IMR-90 (cell line): ENCODE data around the gene MFAP2. TPM values are rescaled to one million over a fixed set of nuclear protein-coding genes. Genes with fewer than 3 reads are reported as not detected.
A peak's percentile ranks its signal among the peaks of the same experiment; 100 is the strongest.

Source experiments
- ATAC-seq: fragments of 200-7000 bp; cut with Tn5 transposase; 2 replicates; pipeline ENCODE4 v1.9.1; 2020; ENCODE audit warnings: low read depth, mild to moderate bottlenecking, moderate library complexity
- BruUV-seq: library from RNA; stranded (reverse); fragments of 400-500 nt; replicated peaks from 2 replicates; lab custom pipeline; 2021; lab: Mats Ljungman, UMichigan
- CTCF ChIA-PET: fragments of 300-600 bp; formaldehyde crosslinking; extraction: SDS; loops from one replicate; lab custom pipeline; 2021; ENCODE audit warnings: antibody characterized with exemption; lab: Yijun Ruan, JAX
- POLR2A ChIA-PET: fragments of 300-600 bp; sonication (Branson Sonifier 250); formaldehyde crosslinking; loops from one replicate; lab custom pipeline; 2022; ENCODE audit warnings: antibody characterized with exemption; ENCODE audit not compliant: unreplicated experiment; lab: Charles Lee
- DNase-seq: peaks from one replicate; pipeline ENCODE4 v3.0.0; 2013
- H2AFZ ChIP-seq: replicated peaks from 2 replicates; pipeline ENCODE3; 2013; ENCODE audit warnings: low read length, mild to moderate bottlenecking; ENCODE audit not compliant: poor library complexity
- H2AK5ac ChIP-seq: 2 replicates; pipeline ENCODE4 v1.6.1; 2013; ENCODE audit warnings: low read depth, low read length, inconsistent platforms
- H2AK9ac ChIP-seq: replicated peaks from 2 replicates; pipeline ENCODE3; 2013; ENCODE audit warnings: mild to moderate bottlenecking, low read depth, low read length, moderate library complexity; ENCODE audit not compliant: poor library complexity
- H2BK120ac ChIP-seq: 2 replicates; pipeline ENCODE4 v1.6.1; 2013; ENCODE audit warnings: low read depth, low read length, inconsistent platforms
- H2BK15ac ChIP-seq: 3 replicates; pipeline ENCODE4 v1.6.1; 2013; ENCODE audit warnings: low read depth, low read length, inconsistent platforms
- H2BK20ac ChIP-seq: 2 replicates; pipeline ENCODE4 v1.6.1; 2013; ENCODE audit warnings: low read depth, mild to moderate bottlenecking, inconsistent platforms, low read length, moderate library complexity
- H2BK5ac ChIP-seq: 2 replicates; pipeline ENCODE4 v1.6.1; 2013; ENCODE audit warnings: mild to moderate bottlenecking, low read depth, low read length, inconsistent platforms; ENCODE audit not compliant: poor library complexity, severe bottlenecking
- H3K14ac ChIP-seq: replicated peaks from 2 replicates; pipeline ENCODE4 v1.6.1; 2013; ENCODE audit warnings: low read depth, low read length, inconsistent platforms
- H3K18ac ChIP-seq: 2 replicates; pipeline ENCODE4 v1.6.1; 2013; ENCODE audit warnings: low read depth, low read length, control low read depth
- H3K23ac ChIP-seq: 2 replicates; pipeline ENCODE4 v1.6.1; 2013; ENCODE audit warnings: low read depth, low read length, inconsistent platforms
- H3K27ac ChIP-seq: 2 replicates; pipeline ENCODE4 v1.5.1; 2013; ENCODE audit warnings: mild to moderate bottlenecking, control low read depth, low read length; ENCODE audit not compliant: insufficient read depth
- H3K27me3 ChIP-seq: 2 replicates; pipeline ENCODE4 v1.6.1; 2013; ENCODE audit warnings: low read length; ENCODE audit not compliant: control insufficient read depth, insufficient read depth
- H3K36me3 ChIP-seq: 2 replicates; pipeline ENCODE4 v1.6.1; 2013; ENCODE audit warnings: low read length, mixed read lengths; ENCODE audit not compliant: control insufficient read depth, insufficient read depth
- H3K4ac ChIP-seq: 2 replicates; pipeline ENCODE4 v1.6.1; 2013; ENCODE audit warnings: low read depth, low read length, inconsistent platforms
- H3K4me1 ChIP-seq: 2 replicates; pipeline ENCODE4 v1.6.1; 2013; ENCODE audit warnings: low read length, mixed read lengths; ENCODE audit not compliant: control insufficient read depth, insufficient read depth
- H3K4me2 ChIP-seq: 2 replicates; pipeline ENCODE4 v1.6.1; 2013; ENCODE audit warnings: low read depth, mild to moderate bottlenecking, control low read depth, low read length, moderate library complexity
- H3K4me3 ChIP-seq: 2 replicates; pipeline ENCODE4 v1.5.1; 2013; ENCODE audit warnings: low read depth, mild to moderate bottlenecking, control low read depth, low read length, moderate library complexity; ENCODE audit not compliant: insufficient read depth
- H3K56ac ChIP-seq: 2 replicates; pipeline ENCODE4 v1.6.1; 2013; ENCODE audit warnings: low read length, inconsistent platforms; ENCODE audit not compliant: insufficient read depth; ENCODE audit errors: extremely low read depth
- H3K79me1 ChIP-seq, 2 experiments: 2 replicates each; pipeline ENCODE4 v1.6.1; 2013; ENCODE audit warnings: low read length in 2 of 2, inconsistent platforms in 1 of 2, low read depth in 1 of 2
- H3K9ac ChIP-seq: 2 replicates; pipeline ENCODE4 v1.6.1; 2013; ENCODE audit warnings: low read depth, low read length, control low read depth
- H3K9me1 ChIP-seq: 2 replicates; pipeline ENCODE4 v1.6.1; 2013; ENCODE audit warnings: low read length, inconsistent platforms; ENCODE audit not compliant: insufficient read depth
- H3K9me3 ChIP-seq: 2 replicates; pipeline ENCODE4 v1.6.1; 2013; ENCODE audit warnings: low read length; ENCODE audit not compliant: control insufficient read depth, insufficient read depth
- H4K20me1 ChIP-seq: 2 replicates; pipeline ENCODE4 v1.6.1; 2013; ENCODE audit warnings: low read length, inconsistent platforms; ENCODE audit not compliant: insufficient read depth
- H4K5ac ChIP-seq: 2 replicates; pipeline ENCODE4 v1.6.1; 2013; ENCODE audit warnings: mild to moderate bottlenecking, low read depth, low read length, control low read depth
- H4K8ac ChIP-seq, 2 experiments: 2 replicates each; pipeline ENCODE4 v1.6.1; 2013; ENCODE audit warnings: low read depth in 2 of 2, low read length in 2 of 2, control low read depth in 1 of 2, inconsistent platforms in 1 of 2
- H4K91ac ChIP-seq: 2 replicates; pipeline ENCODE4 v1.6.1; 2013; ENCODE audit warnings: low read depth, low read length, inconsistent platforms; ENCODE audit not compliant: insufficient read depth
- CEBPB ChIP-seq: IDR thresholded peaks from 2 replicates; pipeline ENCODE4 v1.6.1; 2012; ENCODE audit warnings: low read depth, low read length, improper control_type of control experiment
- CHD1 ChIP-seq: IDR thresholded peaks from 2 replicates; pipeline ENCODE4 v1.6.1; 2012; ENCODE audit warnings: low read depth, low read length, improper control_type of control experiment
- CTCF ChIP-seq: conservative IDR thresholded peaks from 2 replicates; pipeline ENCODE4 v1.5.1; 2012; ENCODE audit warnings: mild to moderate bottlenecking, low read depth, low read length, improper control_type of control experiment
- ELK1 ChIP-seq: fragments of 150-350 bp; IDR thresholded peaks from 2 replicates; pipeline ENCODE4 v1.6.1; 2016; ENCODE audit warnings: low read depth, mild to moderate bottlenecking, low read length, moderate library complexity, borderline replicate concordance
- FOS ChIP-seq: fragments of 150-350 bp; IDR thresholded peaks from 2 replicates; pipeline ENCODE4 v1.6.1; 2016; ENCODE audit warnings: low read depth, low read length
- MAFK ChIP-seq: IDR thresholded peaks from 2 replicates; pipeline ENCODE4 v1.6.1; 2012; ENCODE audit warnings: low read depth, low read length, improper control_type of control experiment
- MXI1 ChIP-seq: IDR thresholded peaks from 2 replicates; pipeline ENCODE4 v1.6.1; 2012; ENCODE audit warnings: low read depth, mild to moderate bottlenecking, low read length, moderate library complexity, borderline replicate concordance
- NFE2L2 ChIP-seq: fragments of 150-350 bp; IDR thresholded peaks from 2 replicates; pipeline ENCODE4 v1.6.1; 2016; ENCODE audit warnings: low read depth, mild to moderate bottlenecking, low read length
- POLR2A ChIP-seq: IDR thresholded peaks from 2 replicates; pipeline ENCODE4 v1.6.1; 2012; ENCODE audit warnings: mild to moderate bottlenecking, low read depth, low read length
- RAD21 ChIP-seq: IDR thresholded peaks from 2 replicates; pipeline ENCODE4 v1.6.1; 2012; ENCODE audit warnings: low read length, improper control_type of control experiment
- RCOR1 ChIP-seq: IDR thresholded peaks from 2 replicates; pipeline ENCODE4 v1.6.1; 2012; ENCODE audit warnings: mild to moderate bottlenecking, low read length, improper control_type of control experiment; ENCODE audit not compliant: insufficient replicate concordance
- RFX5 ChIP-seq: IDR thresholded peaks from 2 replicates; pipeline ENCODE4 v1.8.0; 2012; ENCODE audit warnings: low read depth, mild to moderate bottlenecking, low read length, moderate library complexity
- SMC3 ChIP-seq: fragments of 150-350 bp; IDR thresholded peaks from 2 replicates; pipeline ENCODE4 v1.6.1; 2016; ENCODE audit warnings: low read depth, mild to moderate bottlenecking, antibody characterized with exemption, low read length, moderate library complexity
- USF2 ChIP-seq: fragments of 150-350 bp; IDR thresholded peaks from 2 replicates; pipeline ENCODE4 v1.6.1; 2017; ENCODE audit warnings: mild to moderate bottlenecking, antibody characterized with exemption, low read length, low read depth
- WGBS, 2 experiments: methylation state at CpG; one replicate each; pipeline versions ENCODE4 v1.1.5 to v1.1.7; 2013; ENCODE audit warnings: missing lambda C conversion rate in 2 of 2; ENCODE audit not compliant: insufficient read length in 1 of 2; ENCODE audit errors: extremely low coverage in 2 of 2; 5-methylcytosine and 5-hydroxymethylcytosine counted together
- dilution Hi-C: fragments of 300-500 bp; cut with HindIII; formaldehyde crosslinking; loops from one replicate; pipeline ENCODE4 v1.14.3; 2018; ENCODE audit warnings: low sequenced_read_pairs; ENCODE audit not compliant: unreplicated experiment
- in situ Hi-C: fragments of 300-500 bp; cut with MboI; formaldehyde crosslinking; loops from 3 replicates; pipeline ENCODE4 v1.14.3; 2019; ENCODE audit warnings: low sequenced_read_pairs, inconsistent platforms, mixed read lengths
- intact Hi-C: fragments of 100-400 bp; cut with micrococcal nuclease; formaldehyde crosslinking; loops from 2 replicates; pipeline ENCODE4 v1.10.0; 2022
- polyA plus RNA-seq, 3 experiments: library from polyadenylated mRNA; depleted of rRNA; stranded (reverse); fragments of >200 nt; gene quantifications; 2 replicates each; pipeline ENCODE4 v1.2.3, GENCODE V29; 2012; ENCODE audit warnings: low replicate concordance in 1 of 3
- total RNA-seq: library from RNA; depleted of rRNA; stranded (reverse); fragments of >200 nt; gene quantifications from 2 replicates; pipeline ENCODE4 v1.2.3, GENCODE V29; 2012

MFAP2 gene
- total and polyA plus RNA-seq, 2 of the 4 experiments (the other 2 are of a cell fraction) = 3.9 to 13.9 TPM

DNA sequence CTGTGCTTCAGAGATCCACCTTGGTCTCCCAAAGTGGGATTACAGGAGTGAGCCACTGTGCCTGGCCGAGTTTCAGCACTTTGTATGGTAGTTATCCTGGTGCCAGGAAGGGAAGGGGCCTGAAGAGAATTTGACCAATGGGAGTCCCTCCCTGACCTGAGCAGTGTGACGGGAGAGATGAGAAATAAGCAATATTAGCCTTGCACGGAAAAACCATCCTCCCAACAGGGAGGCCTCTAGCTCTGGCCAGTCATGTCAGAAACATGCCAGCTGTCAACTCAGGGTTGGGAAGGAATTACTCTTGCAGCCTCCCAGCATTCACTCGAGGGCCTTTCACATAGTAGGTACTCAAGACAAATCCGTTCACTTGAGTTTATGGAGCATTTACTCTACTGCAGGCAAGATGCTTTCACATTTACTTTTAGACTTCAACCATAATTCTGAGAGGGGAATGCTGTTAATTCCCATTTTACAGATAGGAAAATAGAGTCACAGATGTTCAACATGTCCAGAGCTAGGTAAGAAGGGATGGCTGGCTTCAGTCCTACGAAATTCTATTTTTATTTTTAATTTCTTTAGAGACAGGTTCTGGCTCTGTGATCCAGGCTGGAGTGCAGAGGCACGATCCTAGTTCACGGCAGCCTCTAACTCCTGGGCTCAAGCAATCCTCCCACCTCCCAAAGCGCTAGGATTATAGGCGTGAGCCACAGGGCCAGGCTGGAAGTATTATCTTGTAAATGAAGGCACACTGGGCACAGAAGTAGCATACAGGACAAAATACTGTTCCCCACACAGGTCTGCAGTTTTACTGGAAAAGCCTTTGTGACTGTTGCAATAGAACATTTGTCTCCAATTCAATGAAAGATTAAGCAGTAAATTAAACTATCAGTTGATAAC is 34.5 kb upstream of the MFAP2 start:
- Histone ChIP-seq H4K91ac (no peak overlapping the region), H3K27ac (no peak overlapping the region), H3K4me1 (peaks cover 10% of the 10 kb centered on the region), H4K20me1 (peaks cover 7% of the 10 kb centered on the region; the same call in 1 of the 2 replicates), H3K9me3 (no peaks in the 10 kb centered on the region), H3K4me2 (no peak overlapping the region), H2BK15ac (no peak overlapping the region), H3K14ac (no peak overlapping the region), H3K27me3 (no peaks in the 10 kb centered on the region), H3K4me3 (no peak overlapping the region), H3K4ac (no peak overlapping the region), H3K56ac (no peak overlapping the region), H2AK5ac (no peak overlapping the region), H2BK5ac (no peak overlapping the region), H3K9me1 (peaks cover 3% of the 10 kb centered on the region; the same call in 1 of the 2 replicates), H2AFZ (no peak overlapping the region), H3K23ac (no peak overlapping the region), H4K8ac (no peak overlapping the region), H3K36me3 (peaks cover 10% of the 10 kb centered on the region), H3K18ac (no peak overlapping the region), H3K79me1 (peaks cover 4 to 10% of the 10 kb centered on the region in 2 experiments; a peak in 3 of 4 replicates), H4K5ac (no peak overlapping the region), H2AK9ac (no peak overlapping the region), H3K9ac (no peak overlapping the region), H2BK120ac (no peak overlapping the region), H2BK20ac (no peak overlapping the region)
- dilution Hi-C loops = no loop called here
- ATAC-seq (no peak), DNase-seq (peak; percentile 39)
- no TSS peak for BruUV-seq
- intact Hi-C loops = no loop called here
- no CpG with 5 or more reads among the region's 10 CpGs for WGBS, 2 experiments
- TF ChIP-seq RCOR1 (no peak), MXI1 (no peak), CTCF (no peak), RFX5 (no peak), MAFK (no peak), CEBPB (no peak), CHD1 (no peak), NFE2L2 (no peak), FOS (no peak), ELK1 (no peak), USF2 (no peak), RAD21 (no peak), SMC3 (no peak), POLR2A (no peak)
- ChIA-PET CTCF (interaction anchor here (1.6 kb wide), 1 partner anchor 54 kb away, joined by 3 read pairs; no protein-coding TSS in a partner anchor), POLR2A (no interaction called here)
- in situ Hi-C loops = no loop called here
